ENCODE measurements around the gene NAPB.

DNA sequence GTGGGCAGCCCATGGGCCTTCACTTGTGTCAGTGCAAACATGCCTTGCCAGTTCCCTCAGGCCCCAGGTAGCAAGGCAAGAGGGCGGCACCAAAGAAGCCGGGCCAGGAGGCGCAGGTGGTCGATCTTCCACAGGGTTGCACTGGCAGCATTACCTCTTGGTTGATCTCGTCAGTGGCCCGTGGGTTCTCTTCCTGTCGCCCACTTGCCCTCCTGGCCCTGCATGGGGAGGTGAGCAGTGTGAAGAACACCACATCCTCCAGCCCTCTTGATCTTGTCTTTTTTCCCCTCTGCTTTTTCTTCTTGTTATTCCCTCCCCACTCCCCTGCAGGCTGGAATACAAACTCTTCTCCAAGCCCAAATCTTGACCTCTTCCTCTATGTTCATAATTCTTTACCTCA is 34.4 kb upstream of the NAPB start:
- TF ChIP-seq EZH2 (IDR thresholded peaks at IDR 0.05; ENCODE audit: insufficient read depth, poor library complexity, severe bottlenecking) (no peak), EZH2phosphoT487 (IDR thresholded peaks at IDR 0.05; ENCODE audit: insufficient read depth, low read depth) (no peak)

Data from GM23248 (cell line).